Measurements from ENCODE around the gene F8A3.
"Not testable (repeated sequence)": the region's sequence is repeated elsewhere in the genome, so short reads cannot be mapped to it uniquely, and the experiment has no call there.

- TF ChIP-seq CTCF (conservative IDR thresholded peaks at IDR 0.05; ENCODE audit: low read depth, low read length); USF2 (IDR thresholded peaks at IDR 0.05; ENCODE audit: low read depth, low read length); RFX5 (IDR thresholded peaks at IDR 0.05; ENCODE audit: low read depth, low read length); SMC3 (IDR thresholded peaks at IDR 0.05; ENCODE audit: low read depth, low read length); POLR2A (IDR thresholded peaks at IDR 0.05; ENCODE audit: low read depth, low read length); BHLHE40 (IDR thresholded peaks at IDR 0.05; ENCODE audit: low read depth, low read length): not testable (repeated sequence)
Observed at GRCh38 chrX:155466269-155466938, 8.0 kb upstream of the F8A3 start.
